PC-3 (cell line): Measurements from ENCODE around the gene AUH. TPM values are rescaled to one million over a fixed set of nuclear protein-coding genes. Genes with fewer than 3 reads are reported as not detected.
"Not testable (repeated sequence)": the region's sequence is repeated elsewhere in the genome, so short reads cannot be mapped to it uniquely, and the experiment has no call there.

Experiments
- ATAC-seq: fragments of 200-7000 bp; cut with Tn5 transposase; 2 replicates; pipeline ENCODE4 v1.9.1; 2020; ENCODE audit warnings: mild to moderate bottlenecking, moderate library complexity
- BruUV-seq: library from RNA; stranded (reverse); fragments of 400-500 nt; replicated peaks from 2 replicates; lab custom pipeline; 2021; lab: Mats Ljungman, UMichigan
- CTCF ChIA-PET: fragments of 300-600 bp; sonication (Branson Sonifier 250); formaldehyde crosslinking; loops from one replicate; lab custom pipeline; 2022; ENCODE audit warnings: antibody characterized with exemption; lab: Charles Lee
- POLR2A ChIA-PET: fragments of 300-600 bp; sonication (Branson Sonifier 250); formaldehyde crosslinking; loops from one replicate; lab custom pipeline; 2022; ENCODE audit warnings: antibody characterized with exemption; ENCODE audit not compliant: unreplicated experiment; lab: Charles Lee
- DNase-seq: peaks from one replicate; pipeline ENCODE4 v3.0.0-alpha.2; 2015
- H2AFZ ChIP-seq: fragments of 300-600 bp; sonication (generic); 2 replicates; pipeline ENCODE4 v1.6.0; 2016; ENCODE audit warnings: antibody characterized with exemption, low read length
- H3F3A ChIP-seq: fragments of 300-600 bp; sonication (generic); one replicate; pipeline ENCODE4 v1.6.0; 2017; ENCODE audit warnings: antibody characterized with exemption, low read length, control low read depth, mild to moderate bottlenecking; ENCODE audit not compliant: unreplicated experiment
- H3K27ac ChIP-seq: fragments of 300-600 bp; sonication (generic); 2 replicates; pipeline ENCODE4 v1.5.1; 2016; ENCODE audit warnings: mild to moderate bottlenecking, low read length
- H3K27me3 ChIP-seq: fragments of 300-600 bp; sonication (generic); 2 replicates; pipeline ENCODE4 v1.6.1; 2016; ENCODE audit warnings: low read length, mixed read lengths
- H3K36me3 ChIP-seq: fragments of 300-600 bp; sonication (generic); 2 replicates; pipeline ENCODE4 v1.6.1; 2016; ENCODE audit warnings: low read depth, mixed run types, low read length, mixed read lengths
- H3K4me1 ChIP-seq: fragments of 300-600 bp; sonication (generic); 2 replicates; pipeline ENCODE4 v1.5.1; 2016; ENCODE audit warnings: low read length; ENCODE audit not compliant: insufficient read depth
- H3K4me2 ChIP-seq: fragments of 300-600 bp; sonication (generic); 2 replicates; pipeline ENCODE4 v1.6.0; 2016; ENCODE audit warnings: low read length
- H3K4me3 ChIP-seq: fragments of 300-600 bp; sonication (generic); 2 replicates; pipeline ENCODE4 v1.5.1; 2016; ENCODE audit warnings: mild to moderate bottlenecking, low read length, mixed read lengths
- H3K79me2 ChIP-seq: fragments of 300-600 bp; sonication (generic); 2 replicates; pipeline ENCODE4 v1.6.1; 2017; ENCODE audit warnings: low read length, mixed read lengths
- H3K9ac ChIP-seq: fragments of 300-600 bp; sonication (generic); 2 replicates; pipeline ENCODE4 v1.6.0; 2016; ENCODE audit warnings: mild to moderate bottlenecking, low read length
- H3K9me2 ChIP-seq: fragments of 300-600 bp; sonication (generic); replicated peaks from 2 replicates; pipeline ENCODE4 v1.6.1; 2016; ENCODE audit warnings: mixed run types, low read length, mixed read lengths
- H3K9me3 ChIP-seq: fragments of 300-600 bp; sonication (generic); 2 replicates; pipeline ENCODE4 v1.6.1; 2016; ENCODE audit warnings: low read length, mixed read lengths
- H4K20me1 ChIP-seq: fragments of 300-600 bp; sonication (generic); 2 replicates; pipeline ENCODE4 v1.6.1; 2016; ENCODE audit warnings: low read length, mixed read lengths
- EZH2 ChIP-seq: fragments of 300-600 bp; sonication (generic); IDR thresholded peaks from one replicate; pipeline ENCODE4 v1.6.1; 2017; ENCODE audit warnings: antibody characterized with exemption, mild to moderate bottlenecking, low read length; ENCODE audit not compliant: unreplicated experiment
- EZH2phosphoT487 ChIP-seq: fragments of 300-600 bp; sonication (generic); IDR thresholded peaks from 2 replicates; pipeline ENCODE4 v1.6.1; 2018; ENCODE audit warnings: mild to moderate bottlenecking, antibody characterized with exemption, low read length, borderline replicate concordance
- intact Hi-C: fragments of 100-400 bp; cut with micrococcal nuclease; formaldehyde crosslinking; loops from 2 replicates; pipeline ENCODE4 v1.9.0; 2023
- total RNA-seq: library from RNA; depleted of rRNA; stranded (reverse); fragments of >200 nt; gene quantifications from 2 replicates; pipeline ENCODE4 v1.2.3, GENCODE V29; 2014
- TF ChIP-seq, protein P1 (sequence below): fragments of 300-600 bp; sonication (generic); conservative IDR thresholded peaks from 2 replicates; pipeline ENCODE4 v1.5.1; 2017; ENCODE audit warnings: antibody characterized with exemption, low read depth, mild to moderate bottlenecking, low read length

Gene AUH
- total RNA-seq, 1 experiment from 2014 or later = 30.4 TPM

DNA sequence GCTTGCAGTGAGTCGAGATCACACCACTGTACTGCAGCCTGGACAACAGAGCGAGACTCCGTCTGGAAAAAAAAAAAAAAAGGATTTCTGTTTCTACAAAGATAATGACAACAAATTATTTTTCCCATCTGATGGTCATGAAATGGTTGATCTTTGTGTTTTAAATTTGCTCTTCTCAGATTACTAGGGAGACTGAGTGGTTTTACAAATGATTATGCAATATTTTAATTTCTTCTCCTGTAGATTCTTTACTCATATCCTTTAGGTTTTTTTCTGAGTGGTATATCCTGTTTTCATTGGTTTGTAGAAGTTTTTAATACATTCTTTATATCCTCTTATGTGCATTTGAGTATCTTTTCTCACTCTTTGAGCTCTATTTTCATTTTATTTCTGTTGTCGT is 20.6 kb upstream of the AUH start:
- TF ChIP-seq EZH2phosphoT487 = no peak
- TF ChIP-seq EZH2 = no peak
- TF ChIP-seq, protein P1, sequence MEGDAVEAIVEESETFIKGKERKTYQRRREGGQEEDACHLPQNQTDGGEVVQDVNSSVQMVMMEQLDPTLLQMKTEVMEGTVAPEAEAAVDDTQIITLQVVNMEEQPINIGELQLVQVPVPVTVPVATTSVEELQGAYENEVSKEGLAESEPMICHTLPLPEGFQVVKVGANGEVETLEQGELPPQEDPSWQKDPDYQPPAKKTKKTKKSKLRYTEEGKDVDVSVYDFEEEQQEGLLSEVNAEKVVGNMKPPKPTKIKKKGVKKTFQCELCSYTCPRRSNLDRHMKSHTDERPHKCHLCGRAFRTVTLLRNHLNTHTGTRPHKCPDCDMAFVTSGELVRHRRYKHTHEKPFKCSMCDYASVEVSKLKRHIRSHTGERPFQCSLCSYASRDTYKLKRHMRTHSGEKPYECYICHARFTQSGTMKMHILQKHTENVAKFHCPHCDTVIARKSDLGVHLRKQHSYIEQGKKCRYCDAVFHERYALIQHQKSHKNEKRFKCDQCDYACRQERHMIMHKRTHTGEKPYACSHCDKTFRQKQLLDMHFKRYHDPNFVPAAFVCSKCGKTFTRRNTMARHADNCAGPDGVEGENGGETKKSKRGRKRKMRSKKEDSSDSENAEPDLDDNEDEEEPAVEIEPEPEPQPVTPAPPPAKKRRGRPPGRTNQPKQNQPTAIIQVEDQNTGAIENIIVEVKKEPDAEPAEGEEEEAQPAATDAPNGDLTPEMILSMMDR = no peak
- H3K9ac ChIP-seq = no peak overlapping the region
- intact Hi-C loops = no loop called here
- no peak overlapping the region for H3K27ac ChIP-seq
- no peaks in the 10 kb centered on the region for H3K9me3 ChIP-seq
- CTCF ChIA-PET = no interaction called here
- no peaks in the 10 kb centered on the region for H3K27me3 ChIP-seq
- H3K4me1 ChIP-seq = no peaks in the 10 kb centered on the region
- no peaks in the 10 kb centered on the region for H4K20me1 ChIP-seq
- BruUV-seq = no TSS peak
- no peak overlapping the region for H3K4me3 ChIP-seq
- H2AFZ ChIP-seq = no peak overlapping the region
- no peaks in the 10 kb centered on the region for H3K36me3 ChIP-seq
- H3K9me2 ChIP-seq = no peaks in the 10 kb centered on the region
- no peaks in the 10 kb centered on the region for H3K79me2 ChIP-seq
- no peak for DNase-seq
- no peaks in the 10 kb centered on the region for H3F3A ChIP-seq
- no peak overlapping the region for H3K4me2 ChIP-seq
- ATAC-seq = no peak
- POLR2A ChIA-PET = no interaction called here

DNA sequence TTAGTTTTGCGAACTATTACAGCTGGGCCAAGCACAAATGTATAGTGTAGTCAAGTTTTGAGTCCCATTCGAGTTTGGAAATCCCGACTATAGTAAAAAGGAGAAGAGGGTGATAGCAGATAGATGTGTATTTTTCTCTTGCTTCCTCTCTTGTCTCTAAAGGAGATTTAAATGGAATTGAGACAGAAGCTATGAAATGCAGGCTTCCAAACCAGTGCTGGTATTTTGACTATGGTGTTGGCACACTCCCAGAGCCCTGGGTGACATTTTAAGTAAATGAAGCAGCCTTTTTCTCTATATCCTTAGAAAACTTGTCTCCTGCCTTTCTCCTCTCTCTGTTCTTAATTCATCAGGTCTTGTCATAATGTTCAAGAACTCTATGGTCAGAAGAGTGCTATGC is 17.7 kb upstream of the AUH start:
- TF ChIP-seq EZH2 = no peak
- TF ChIP-seq, protein P1 = no peak
- no peak for TF ChIP-seq EZH2phosphoT487
- H3K9me2 ChIP-seq = no peaks in the 10 kb centered on the region
- ATAC-seq (no peak), DNase-seq (no peak)
- no peak overlapping the region for H2AFZ ChIP-seq
- ChIA-PET POLR2A (no interaction called here), CTCF (no interaction called here)
- no peaks in the 10 kb centered on the region for H3K4me1 ChIP-seq
- no TSS peak for BruUV-seq
- no peaks in the 10 kb centered on the region for H3K36me3 ChIP-seq
- no peaks in the 10 kb centered on the region for H3F3A ChIP-seq
- H3K27ac ChIP-seq = no peak overlapping the region
- H3K79me2 ChIP-seq = no peaks in the 10 kb centered on the region
- intact Hi-C loops = no loop called here
- no peak overlapping the region for H3K9ac ChIP-seq
- H3K27me3 ChIP-seq = no peaks in the 10 kb centered on the region
- H4K20me1 ChIP-seq = no peaks in the 10 kb centered on the region
- no peak overlapping the region for H3K4me3 ChIP-seq
- H3K4me2 ChIP-seq = no peak overlapping the region
- H3K9me3 ChIP-seq = no peaks in the 10 kb centered on the region

DNA sequence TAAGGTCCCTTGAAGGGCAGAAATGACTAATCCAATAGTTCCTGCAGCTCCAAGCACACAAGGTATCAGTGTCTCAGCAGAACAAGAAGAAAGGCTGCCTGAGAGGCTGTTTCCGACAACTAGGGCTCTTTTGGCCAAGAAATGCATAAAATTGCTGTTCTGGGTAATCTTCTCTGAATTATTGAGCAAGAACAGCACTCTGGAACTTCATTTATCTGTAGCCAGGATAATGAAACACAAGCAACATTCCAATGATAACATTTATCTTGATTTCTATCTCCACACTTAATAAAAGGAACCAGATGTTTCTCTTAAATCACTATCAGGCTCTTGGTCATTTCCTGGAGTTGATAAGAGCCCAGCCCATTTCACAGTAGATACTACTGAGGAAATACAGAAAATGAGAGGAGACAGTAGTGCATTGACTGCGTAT is 17.0 kb upstream of the AUH start:
- Histone ChIP-seq H3F3A (no peaks in the 10 kb centered on the region), H3K36me3 (no peaks in the 10 kb centered on the region), H2AFZ (no peak overlapping the region), H3K9ac (no peak overlapping the region), H3K4me3 (no peak overlapping the region), H3K27me3 (no peaks in the 10 kb centered on the region), H3K9me2 (no peaks in the 10 kb centered on the region), H4K20me1 (no peaks in the 10 kb centered on the region), H3K79me2 (no peaks in the 10 kb centered on the region), H3K4me2 (no peak overlapping the region), H3K27ac (no peak overlapping the region), H3K4me1 (no peaks in the 10 kb centered on the region), H3K9me3 (no peaks in the 10 kb centered on the region)
- BruUV-seq = no TSS peak
- ATAC-seq (no peak), DNase-seq (no peak)
- intact Hi-C loops = no loop called here
- ChIA-PET POLR2A (no interaction called here), CTCF (no interaction called here)
- no peak for TF ChIP-seq EZH2
- TF ChIP-seq EZH2phosphoT487 = no peak
- TF ChIP-seq, protein P1 = no peak

DNA sequence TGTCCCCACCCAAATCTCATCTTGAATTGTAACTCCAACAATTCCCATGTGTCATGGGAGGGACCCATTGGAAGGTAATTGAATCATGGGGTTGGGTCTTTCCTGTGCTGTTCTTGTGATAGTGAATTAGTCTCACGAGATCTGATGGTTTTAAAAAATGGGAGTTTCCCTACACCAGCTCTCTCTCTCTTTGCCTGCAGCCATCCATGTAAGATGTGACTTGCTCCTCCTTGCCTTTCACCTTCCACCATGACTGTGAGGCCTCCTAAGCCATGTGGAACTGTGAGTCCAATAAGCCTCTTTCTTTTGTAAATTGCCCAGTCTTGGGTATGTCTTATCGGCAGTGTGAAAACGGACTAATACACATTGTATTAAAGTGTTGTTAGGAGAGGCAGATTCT is 16.3 kb upstream of the AUH start:
- H3K79me2 ChIP-seq, intact Hi-C loops, H3K9me3 ChIP-seq, POLR2A ChIA-PET, H2AFZ ChIP-seq, H4K20me1 ChIP-seq, H3K4me2 ChIP-seq, H3K4me3 ChIP-seq, H3K9ac ChIP-seq, H3K36me3 ChIP-seq, H3K27ac ChIP-seq, BruUV-seq, CTCF ChIA-PET, H3K9me2 ChIP-seq, DNase-seq, H3F3A ChIP-seq, H3K27me3 ChIP-seq, H3K4me1 ChIP-seq, ATAC-seq: not testable (repeated sequence)
